Heart left ventricle (tissue), 16 donors: ENCODE data around the gene SLC25A6. TPM values are rescaled to one million over a fixed set of nuclear protein-coding genes. Genes with fewer than 3 reads are reported as not detected.

Source experiments
- ATAC-seq, 4 donors: fragments of 200-7000 bp; cut with Tn5 transposase; one replicate each; pipeline ENCODE4 v1.9.1; 2020 to 2022; ENCODE audit warnings: moderate library complexity in 4 of 4, mild to moderate bottlenecking in 3 of 4, moderate number of reproducible peaks in 1 of 4
- DNase-seq, 5 donors: peaks; one replicate each; pipeline ENCODE4 v3.0.0-alpha.2; 2020
- H3K27ac ChIP-seq, 12 donors: fragments of 200-600 bp; sonication (generic) in 4 of 12; one replicate each; pipeline versions ENCODE4 v1.5.0 to v1.8.0; 2016 to 2022; ENCODE audit warnings: mild to moderate bottlenecking in 2 of 12
- H3K27me3 ChIP-seq, 9 donors: fragments of 200-600 bp; sonication (generic) in 2 of 9; one replicate each; pipeline versions ENCODE4 v1.5.1 to v1.8.0; 2016 to 2022; ENCODE audit warnings: mild to moderate bottlenecking in 3 of 9
- H3K36me3 ChIP-seq, 9 donors: fragments of 200-600 bp; sonication (generic) in 2 of 9; one replicate each; pipeline versions ENCODE4 v1.5.0 to v1.8.0; 2018 to 2022; ENCODE audit warnings: mild to moderate bottlenecking in 2 of 9
- H3K4me1 ChIP-seq, 12 donors: fragments of 200-600 bp; sonication (generic) in 4 of 12; one replicate each; pipeline versions ENCODE4 v1.5.0 to v1.8.0; 2016 to 2022; ENCODE audit warnings: mild to moderate bottlenecking in 3 of 12
- H3K4me3 ChIP-seq, 12 donors: fragments of 200-600 bp; sonication (generic) in 4 of 12; one replicate each; pipeline versions ENCODE4 v1.5.0 to v1.8.0; 2017 to 2022; ENCODE audit warnings: mild to moderate bottlenecking in 9 of 12, moderate library complexity in 4 of 12
- H3K9me3 ChIP-seq, 12 donors: fragments of 200-600 bp; sonication (generic) in 4 of 12; one replicate each; pipeline versions ENCODE4 v1.5.0 to v1.8.0; 2016 to 2022; ENCODE audit warnings: mild to moderate bottlenecking in 1 of 12
- CTCF ChIP-seq, 12 donors: fragments of 200-600 bp; sonication (generic) in 4 of 12; IDR thresholded peaks; one replicate each; pipeline versions ENCODE4 v1.5.0 to v1.8.0; 2018 to 2022; ENCODE audit warnings: antibody characterized with exemption in 12 of 12, mild to moderate bottlenecking in 5 of 12
- POLR2A ChIP-seq, 2 donors: fragments of 450-650 bp; IDR thresholded peaks; one replicate each; pipeline ENCODE4 v1.6.1; 2017; ENCODE audit warnings: antibody characterized with exemption in 2 of 2, mild to moderate bottlenecking in 2 of 2, moderate library complexity in 2 of 2
- WGBS, 4 donors: extraction: QIAGEN DNeasy Blood & Tissue Kit in 2 of 4; methylation state at CpG; one replicate each; pipeline versions ENCODE4 v1.1.5 to v1.1.7; 2013 to 2018; 5-methylcytosine and 5-hydroxymethylcytosine counted together
- intact Hi-C, 10 donors: fragments of 100-400 bp; cut with DNase I; formaldehyde crosslinking; loops; one replicate each; pipeline versions ENCODE4 v1.11.1 to v1.14.2; 2022
- polyA plus RNA-seq, 2 donors: library from polyadenylated mRNA; stranded (reverse); fragments of 200-250 nt; gene quantifications; one replicate each; pipeline ENCODE4 v1.2.3, GENCODE V29; 2013
- total RNA-seq, 9 donors: library from RNA; depleted of rRNA in 2 of 9; stranded (reverse); fragments of >200 nt in 2 of 9; fragmentation: NEBNext Ultra II Directional in 3 of 9; extraction: Animal tissue kit (Norgen Biotek cat#: 25700) in 3 of 9; gene quantifications; one replicate each; pipeline versions ENCODE4 v1.1.0 to v1.2.4, GENCODE V29; 2016 to 2023
- donor health status: ischemic (EF 13 %, LVEDD 7.1; RV severe dilation, severe dysfunction).
- donor health status: healthy with polysubstance abuse.
- donor health status: DM: no; HTN: yes; CAD: no.
- donor health status: DM: no; HTN: no; CAD: no.
- donor health status: ischemic (EF 25% LVEDD 6.9; RV normal size, moderate dysfunction).
- donor health status: ischemic (EF 25% LVEDD 5.7; RV mildly dilated, moderate dysfunction).
- donor health status: healthy.
- donor health status: DM: yes; HTN: yes; CAD: no.
- donor health status: ischemic (EF 35%, LVEDD 5.7; RV mildly dilated, moderate dysfunction).
- donor health status: nonischemic (EF 11% LVEDD 7.7; RV severe dilation, severe dysfunction).
- donor health status: DM: yes; HTN: yes; CAD: no.
- donor health status: PGD.
- donor health status: ischemic (EF 29% LVEDD 5.4; RV normal size, mild dysfunction).
- donor health status: nonischemic (EF 23%, LVEDD 6.1; RV moderate dilation, normal function).

The SLC25A6 gene
- total and polyA plus RNA-seq, 11 donors, result 78.2 to 232 (median 129) TPM

- H3K4me3 ChIP-seq, result no peak overlapping the region
- no peaks in the 10 kb centered on the region for H3K27me3 ChIP-seq
- H3K4me1 ChIP-seq, result no peaks in the 10 kb centered on the region
- no peak for DNase-seq
- H3K9me3 ChIP-seq, result peaks cover 0 to 29% (median 17%) of the 10 kb centered on the region in 12 donors
- TF ChIP-seq POLR2A (IDR thresholded peaks at IDR 0.05), result no peak
- no peak for TF ChIP-seq CTCF (IDR thresholded peaks at IDR 0.05)
- ATAC-seq, result no peak
- 93 to 98% (median 96%) methylated on average over 17 to 19 of the region's 19 CpGs for WGBS, 4 donors
- intact Hi-C loops, result no loop called here
- H3K36me3 ChIP-seq, result peaks cover 2 to 60% (median 44%) of the 10 kb centered on the region in 9 donors
- no peak overlapping the region for H3K27ac ChIP-seq
Measured at GRCh38 chrX:1421433-1422134, 29.7 kb upstream of the SLC25A6 start.

- TF ChIP-seq CTCF (IDR thresholded peaks at IDR 0.05), result no peak
- peaks cover 2 to 54% (median 37%) of the 10 kb centered on the region in 9 donors for H3K36me3 ChIP-seq
Measured at GRCh38 chrX:1420371-1420770, 28.5 kb upstream of the SLC25A6 start.

GRCh38 chrX:1419545-1420355, 27.8 kb upstream of the SLC25A6 start:
- TF ChIP-seq POLR2A (IDR thresholded peaks at IDR 0.05) (no peak), CTCF (IDR thresholded peaks at IDR 0.05) (no peak)
- Histone ChIP-seq H3K4me1 (no peaks in the 10 kb centered on the region), H3K9me3 (peaks cover 0 to 29% (median 17%) of the 10 kb centered on the region in 12 donors), H3K4me3 (no peak overlapping the region), H3K27me3 (no peaks in the 10 kb centered on the region), H3K36me3 (peaks cover 2 to 51% (median 33%) of the 10 kb centered on the region in 9 donors), H3K27ac (no peak overlapping the region)
- DNase-seq (peak in 1 of 5 donors; percentile 15), ATAC-seq (peak in 1 of 4 donors; percentile 7)
- WGBS, 4 donors, result 85 to 90% (median 88%) methylated on average over 14 to 19 of the region's 19 CpGs
- intact Hi-C loops, result no loop called here

More at GRCh38 chrX:1420371-1420770, 28.5 kb upstream of the SLC25A6 start:
- Histone ChIP-seq H3K4me1 (no peaks in the 10 kb centered on the region), H3K9me3 (peaks cover 0 to 29% (median 17%) of the 10 kb centered on the region in 12 donors), H3K4me3 (no peak overlapping the region), H3K27ac (no peak overlapping the region), H3K27me3 (no peaks in the 10 kb centered on the region)
- ATAC-seq, result peak in 3 of 4 donors; percentile 3 to 23 (median 6)
- DNase-seq, result no peak
- intact Hi-C loops, result no loop called here
- WGBS, 4 donors, result 56 to 70% (median 59%) methylated on average over 13 to 14 of the region's 14 CpGs
